ENCODE data around the gene SLC39A9.
"Not testable (repeated sequence)": the region's sequence is repeated elsewhere in the genome, so short reads cannot be mapped to it uniquely, and the experiment has no call there.

Gene SLC39A9

DNA sequence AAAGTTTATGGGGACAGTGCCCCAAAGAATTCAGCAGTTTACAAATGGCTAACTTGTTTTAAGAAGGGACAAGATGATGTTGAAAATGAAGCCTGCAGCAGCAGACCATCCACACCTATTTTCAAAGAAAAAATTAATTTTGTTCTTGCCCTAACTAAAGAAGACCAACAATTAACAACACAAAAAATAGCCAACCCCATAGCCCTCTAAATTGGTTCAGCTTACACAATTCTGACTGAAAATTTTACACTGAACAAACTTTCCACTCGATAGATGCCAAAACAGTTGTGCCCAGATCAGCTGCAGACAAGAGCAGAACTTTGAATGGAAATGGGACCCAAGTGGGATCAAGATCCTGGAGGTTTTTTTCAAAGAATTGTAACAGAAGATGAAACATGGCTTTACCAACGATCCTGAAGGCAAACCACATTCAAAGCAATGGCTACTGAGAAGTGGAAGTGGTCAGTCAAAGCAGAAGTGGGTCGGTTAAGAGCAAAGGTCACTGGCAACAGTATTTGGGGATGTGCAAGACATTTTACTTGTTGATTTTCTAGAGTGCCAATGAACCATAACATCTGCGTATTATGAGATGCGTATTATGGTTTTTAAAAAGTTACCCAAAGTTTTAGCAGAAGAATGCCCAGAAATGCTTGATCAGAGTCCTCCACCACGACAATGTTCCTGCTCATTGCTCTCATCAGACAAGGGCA is 30.0 kb downstream of the SLC39A9 start:
- DNase-seq: no peak

DNA sequence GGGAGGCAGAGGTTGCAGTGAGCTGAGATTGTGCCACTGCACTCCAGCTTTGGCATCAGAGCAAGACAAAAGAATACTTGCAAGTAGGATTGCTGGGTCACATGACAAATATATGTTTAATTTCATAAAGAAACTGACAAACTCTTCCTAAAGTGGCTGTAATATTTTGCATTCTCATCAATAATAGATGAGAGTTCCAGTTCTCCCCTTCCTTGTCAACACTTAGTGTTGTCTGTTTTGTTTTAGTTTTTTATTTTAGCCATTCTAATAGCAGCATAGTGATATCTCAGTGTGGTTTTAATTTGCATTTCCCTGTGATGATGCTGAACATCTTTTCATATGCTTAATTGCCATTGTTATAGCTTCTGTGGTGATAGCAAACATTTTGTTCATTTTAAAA is 31.2 kb downstream of the SLC39A9 start:
- DNase-seq: no peak

DNA sequence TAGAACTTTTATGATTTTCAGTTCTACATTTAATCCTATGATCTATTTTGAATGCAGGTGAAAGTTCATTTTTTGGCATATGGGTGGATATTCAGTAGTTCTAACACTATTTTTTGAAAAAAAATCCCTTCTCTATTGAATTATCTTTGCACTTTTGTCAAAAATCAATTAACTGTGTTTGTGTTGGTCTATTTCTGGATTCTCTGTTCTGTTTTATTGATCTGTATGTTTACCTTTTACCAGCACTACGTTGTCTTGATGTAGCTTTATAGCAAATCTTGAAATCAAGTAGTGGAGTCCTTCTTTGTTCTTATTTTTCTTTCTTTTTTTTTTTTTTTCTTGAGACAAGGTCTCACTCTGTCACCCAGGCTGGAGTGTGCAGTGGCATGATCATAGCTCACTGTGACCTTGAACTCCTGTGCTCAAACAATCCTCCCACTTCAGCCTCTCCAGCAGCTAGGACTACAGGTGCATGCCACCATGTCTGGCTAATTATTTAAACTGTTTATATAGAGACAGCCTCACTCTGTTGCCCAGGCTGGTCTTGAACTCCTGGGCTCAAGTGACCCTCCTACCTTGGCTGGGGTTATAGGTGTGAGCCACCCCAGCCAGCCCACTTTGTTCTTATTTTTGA is 31.9 kb downstream of the SLC39A9 start:
- DNase-seq: no peak

DNA sequence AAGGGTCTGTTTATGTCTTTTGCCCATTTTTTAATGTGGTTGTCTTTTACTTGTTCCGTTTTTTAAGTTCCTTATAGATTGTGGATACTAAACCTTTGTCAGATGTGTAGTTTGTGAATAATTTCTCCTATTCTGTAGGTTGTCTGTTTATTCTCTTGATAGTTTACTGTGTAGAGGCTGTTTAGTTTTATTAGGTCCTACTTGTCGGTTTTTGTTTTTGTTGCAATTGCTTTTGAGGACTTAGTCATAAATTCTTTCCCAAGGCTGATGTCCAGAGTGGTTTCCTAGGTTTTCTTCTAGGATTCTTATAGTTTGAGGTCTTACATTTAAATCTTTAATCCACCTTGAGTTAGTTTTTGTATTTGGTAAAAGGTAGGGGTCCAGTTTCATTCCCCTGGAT is 33.9 kb downstream of the SLC39A9 start:
- DNase-seq: no peak

DNA sequence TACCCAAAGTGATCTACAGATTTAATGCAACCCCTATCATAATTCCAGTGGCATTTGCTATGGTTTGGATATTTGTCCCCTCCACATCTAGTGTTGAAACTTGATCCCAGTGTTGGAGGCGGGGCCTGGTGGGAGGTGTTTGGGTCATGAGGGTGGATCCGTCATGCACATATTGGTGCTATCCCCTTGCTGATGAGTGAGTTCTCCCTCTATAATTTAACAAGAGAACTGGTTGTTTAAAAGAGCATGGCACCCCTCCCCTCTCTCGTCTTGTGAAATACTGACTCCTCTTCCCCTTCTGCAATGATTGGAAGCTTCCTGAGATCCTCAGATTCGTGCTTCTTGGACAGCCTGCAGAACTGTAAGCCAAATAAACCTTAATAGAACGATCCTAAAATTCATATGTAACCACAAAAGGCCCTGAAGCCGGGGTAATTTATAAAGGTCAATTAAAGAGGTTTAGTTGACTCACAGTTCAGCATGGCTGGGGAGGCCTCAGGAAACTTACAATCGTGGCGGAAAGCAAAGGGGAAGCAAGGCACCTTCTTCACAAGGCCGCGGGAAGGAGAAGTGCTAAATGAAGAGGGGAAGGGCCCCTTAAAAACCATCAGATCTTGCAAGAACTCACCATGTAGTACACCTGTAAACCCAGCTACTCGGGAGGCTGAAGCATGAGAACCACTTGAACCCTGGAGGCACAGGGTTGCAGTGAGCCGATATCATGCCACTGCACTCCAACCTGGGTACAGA is 41.2 kb downstream of the SLC39A9 start:
- no peak for DNase-seq

DNA sequence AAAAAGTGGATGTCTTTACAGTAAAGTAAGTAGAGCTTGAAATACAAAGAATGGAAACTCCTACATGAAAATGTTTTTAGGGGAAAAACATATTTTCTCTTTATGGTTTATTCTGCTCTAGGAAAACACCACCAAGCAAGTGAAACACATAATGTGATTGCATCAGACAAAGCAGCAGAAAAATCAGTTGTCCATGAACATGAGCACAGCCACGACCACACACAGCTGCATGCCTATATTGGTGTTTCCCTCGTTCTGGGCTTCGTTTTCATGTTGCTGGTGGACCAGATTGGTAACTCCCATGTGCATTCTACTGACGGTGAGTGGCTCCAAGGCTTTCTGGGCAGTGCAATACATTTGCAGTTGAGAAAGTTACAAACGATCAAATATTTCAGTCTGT is 43.5 kb downstream of the SLC39A9 start:
- no peak for DNase-seq

DNA sequence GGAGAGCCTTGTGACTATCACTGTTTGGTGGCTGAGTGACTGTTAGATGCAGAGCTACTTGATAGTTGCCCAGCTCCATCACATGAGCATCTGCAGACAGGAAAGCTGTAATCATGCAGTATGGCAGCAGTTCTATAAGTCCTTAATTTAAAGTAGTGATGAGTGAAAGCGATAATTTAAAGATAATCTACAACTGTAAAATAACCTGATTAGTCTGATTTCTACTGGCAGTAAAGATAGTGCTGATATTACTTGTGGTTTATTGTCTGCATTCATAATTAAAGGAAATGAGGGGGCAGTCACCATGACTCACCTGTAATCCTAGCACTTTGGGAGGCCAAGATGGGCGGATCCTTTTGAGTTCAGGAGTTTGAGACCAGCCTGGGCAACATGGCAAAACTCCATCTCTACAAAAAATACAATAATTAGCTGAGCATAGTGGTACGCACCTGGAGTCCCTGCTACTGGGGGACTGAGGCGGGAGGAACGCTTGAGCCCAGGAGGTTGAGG is 44.9 kb downstream of the SLC39A9 start:
- DNase-seq: no peak

DNA sequence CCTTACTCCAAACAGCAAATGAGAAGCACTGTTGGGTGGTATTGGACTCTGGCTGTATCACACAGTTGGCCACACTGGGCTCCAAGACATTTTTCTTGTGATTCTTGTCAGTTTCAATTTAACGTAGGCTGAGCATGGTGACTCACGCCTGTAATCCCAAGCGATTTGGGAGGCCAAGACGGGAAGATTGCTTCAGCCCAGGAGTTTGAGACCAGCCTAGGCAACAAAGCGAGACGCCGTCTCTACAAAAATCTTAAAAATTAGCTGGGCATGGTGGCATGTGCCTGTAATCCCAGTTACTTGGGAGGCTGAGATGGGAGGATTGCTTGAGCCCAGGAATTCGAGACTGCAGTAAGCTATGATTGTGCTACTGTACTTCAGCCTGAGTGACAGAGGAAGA is 50.7 kb downstream of the SLC39A9 start:
- DNase-seq: no peak

DNA sequence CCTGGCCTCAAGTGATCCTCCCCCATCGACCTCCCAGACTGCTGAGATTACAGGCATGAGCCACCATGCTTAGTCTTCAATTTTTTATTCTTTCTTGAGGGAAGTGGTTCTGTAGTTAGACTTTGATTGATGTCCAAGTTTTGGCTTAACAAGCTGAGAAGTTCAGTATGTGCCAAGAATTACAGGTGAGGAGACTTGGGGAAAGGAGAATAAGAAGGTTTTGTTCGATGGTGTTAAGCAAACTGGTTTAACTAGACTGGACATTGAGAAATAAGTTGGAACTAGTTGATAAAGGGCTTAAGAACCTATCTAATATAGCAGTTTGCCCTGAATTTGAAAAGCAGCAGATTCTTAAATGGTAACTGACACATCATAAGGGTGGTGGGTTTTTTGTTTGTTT is 53.4 kb downstream of the SLC39A9 start:
- no peak for DNase-seq

DNA sequence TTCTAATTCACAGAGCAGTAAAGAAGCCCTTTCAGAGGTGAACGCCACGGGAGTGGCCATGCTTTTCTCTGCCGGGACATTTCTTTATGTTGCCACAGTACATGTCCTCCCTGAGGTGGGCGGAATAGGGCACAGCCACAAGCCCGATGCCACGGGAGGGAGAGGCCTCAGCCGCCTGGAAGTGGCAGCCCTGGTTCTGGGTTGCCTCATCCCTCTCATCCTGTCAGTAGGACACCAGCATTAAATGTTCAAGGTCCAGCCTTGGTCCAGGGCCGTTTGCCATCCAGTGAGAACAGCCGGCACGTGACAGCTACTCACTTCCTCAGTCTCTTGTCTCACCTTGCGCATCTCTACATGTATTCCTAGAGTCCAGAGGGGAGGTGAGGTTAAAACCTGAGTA is 59.9 kb downstream of the SLC39A9 start:
- no peak for DNase-seq

DNA sequence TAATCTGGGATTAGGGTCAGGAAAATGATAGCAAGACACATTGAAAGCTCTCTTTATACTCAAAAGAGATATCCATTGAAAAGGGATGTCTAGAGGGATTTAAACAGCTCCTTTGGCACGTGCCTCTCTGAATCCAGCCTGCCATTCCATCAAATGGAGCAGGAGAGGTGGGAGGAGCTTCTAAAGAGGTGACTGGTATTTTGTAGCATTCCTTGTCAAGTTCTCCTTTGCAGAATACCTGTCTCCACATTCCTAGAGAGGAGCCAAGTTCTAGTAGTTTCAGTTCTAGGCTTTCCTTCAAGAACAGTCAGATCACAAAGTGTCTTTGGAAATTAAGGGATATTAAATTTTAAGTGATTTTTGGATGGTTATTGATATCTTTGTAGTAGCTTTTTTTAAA is 60.6 kb downstream of the SLC39A9 start:
- DNase-seq: no peak

DNA sequence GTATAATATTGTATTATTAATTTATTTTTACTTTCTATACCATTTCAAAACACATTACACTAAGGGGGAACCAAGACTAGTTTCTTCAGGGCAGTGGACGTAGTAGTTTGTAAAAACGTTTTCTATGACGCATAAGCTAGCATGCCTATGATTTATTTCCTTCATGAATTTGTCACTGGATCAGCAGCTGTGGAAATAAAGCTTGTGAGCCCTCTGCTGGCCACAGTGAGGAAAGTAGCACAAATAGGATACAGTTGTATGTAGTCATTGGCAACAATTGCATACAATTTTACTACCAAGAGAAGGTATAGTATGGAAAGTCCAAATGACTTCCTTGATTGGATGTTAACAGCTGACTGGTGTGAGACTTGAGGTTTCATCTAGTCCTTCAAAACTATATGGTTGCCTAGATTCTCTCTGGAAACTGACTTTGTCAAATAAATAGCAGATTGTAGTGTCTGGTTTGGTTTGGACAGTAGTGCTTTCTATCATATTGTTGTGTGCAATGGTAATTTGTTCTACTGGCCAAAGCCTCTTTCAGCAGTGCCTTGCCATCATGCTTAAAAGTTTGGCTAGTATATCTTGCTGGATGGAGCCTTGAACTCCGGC is 61.7 kb downstream of the SLC39A9 start:
- DNase-seq: peak; percentile 57

DNA sequence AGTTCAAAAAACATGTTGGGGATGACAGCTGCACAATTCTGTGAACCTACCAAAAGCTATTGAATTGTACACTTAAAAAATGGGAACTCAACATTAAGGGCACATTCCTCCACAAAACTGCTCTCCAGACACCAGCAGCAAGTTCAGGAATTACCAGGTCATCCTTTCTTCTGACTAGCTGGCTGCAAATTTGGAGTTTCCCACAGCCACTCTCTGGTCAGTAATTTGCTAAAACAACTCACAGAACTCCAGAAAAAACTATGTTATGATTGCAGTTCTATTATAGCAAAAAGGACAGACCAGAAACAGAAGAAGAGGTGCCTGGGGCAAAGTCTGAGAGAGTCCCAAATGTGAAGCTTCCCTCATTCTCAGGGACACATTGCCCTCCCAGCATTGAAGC is 65.9 kb downstream of the SLC39A9 start:
- no peak for DNase-seq

DNA sequence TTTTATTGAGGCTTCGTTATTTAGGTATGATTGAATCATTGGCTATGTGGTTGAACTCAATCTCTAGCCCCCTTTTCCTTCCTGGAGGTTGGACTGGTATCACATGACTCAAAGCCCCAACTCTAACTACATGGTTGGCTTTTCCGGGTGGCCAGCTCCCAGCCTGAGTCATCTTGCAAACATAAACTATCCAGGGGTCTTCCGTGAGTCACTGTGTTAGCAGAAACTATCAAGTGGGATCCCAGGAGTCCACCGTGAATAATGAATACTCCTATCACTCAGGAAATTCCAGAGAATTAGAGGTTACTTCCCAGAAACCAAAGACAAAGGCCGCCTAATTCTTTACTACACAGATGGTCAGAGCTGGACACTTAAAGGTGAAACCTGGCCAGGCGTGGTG is 66.3 kb downstream of the SLC39A9 start:
- no peak for DNase-seq

DNA sequence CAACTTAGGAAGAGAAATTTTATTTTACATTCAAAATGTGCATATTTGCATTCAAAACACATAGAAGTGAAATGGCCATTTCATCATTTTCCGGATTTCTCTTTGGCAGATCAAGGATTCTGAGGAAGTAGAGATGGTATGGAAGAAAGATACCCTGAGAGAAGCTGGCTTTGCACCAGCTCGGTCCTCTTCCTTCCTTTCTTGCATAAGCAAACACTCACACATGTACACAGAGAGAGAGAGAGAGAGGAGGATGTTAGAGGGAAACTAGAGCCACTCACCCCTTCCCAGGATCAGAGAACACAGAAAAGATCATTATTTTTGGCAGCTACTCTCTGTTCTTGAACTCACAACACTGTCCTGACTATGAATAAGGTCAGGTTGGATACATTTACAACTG is 70.5 kb downstream of the SLC39A9 start:
- no peak for DNase-seq

DNA sequence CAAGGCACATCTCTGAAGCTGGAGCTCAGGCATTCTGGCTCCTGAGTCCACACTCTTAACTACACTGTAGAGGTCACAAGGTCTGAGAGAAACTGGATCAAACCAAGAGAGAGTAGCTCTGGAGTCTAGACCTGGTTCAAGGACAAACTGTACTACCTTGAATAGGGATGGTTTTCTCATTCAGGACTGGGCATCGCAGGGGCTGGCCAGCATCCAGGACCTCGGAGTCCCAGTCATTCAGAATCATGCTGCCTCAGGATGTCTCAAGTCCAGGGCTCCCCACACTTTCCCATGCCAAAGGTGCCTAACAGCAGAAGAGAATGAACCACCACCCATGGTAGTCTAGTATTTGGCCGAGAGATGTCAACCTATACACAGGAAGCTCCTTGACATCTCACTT is 72.9 kb downstream of the SLC39A9 start:
- DNase-seq: no peak

DNA sequence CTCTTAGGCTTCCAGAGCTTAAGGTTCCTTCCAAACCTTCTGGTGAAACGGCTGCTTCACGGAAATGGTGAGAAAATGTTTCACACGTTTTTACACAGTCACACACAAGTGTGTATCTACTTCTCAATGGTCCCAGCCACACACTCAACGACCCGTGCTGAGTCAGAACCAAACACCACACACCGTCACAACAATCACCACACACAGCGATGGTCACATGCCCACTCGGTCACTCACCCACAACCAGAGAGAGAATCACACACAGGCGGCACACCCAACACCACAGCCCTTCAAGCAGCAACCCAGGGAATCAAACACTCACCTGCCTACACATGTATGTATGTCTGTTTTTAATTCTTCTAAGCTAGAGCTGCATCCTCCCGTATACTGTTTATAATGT is 73.4 kb downstream of the SLC39A9 start:
- no peak for DNase-seq

DNA sequence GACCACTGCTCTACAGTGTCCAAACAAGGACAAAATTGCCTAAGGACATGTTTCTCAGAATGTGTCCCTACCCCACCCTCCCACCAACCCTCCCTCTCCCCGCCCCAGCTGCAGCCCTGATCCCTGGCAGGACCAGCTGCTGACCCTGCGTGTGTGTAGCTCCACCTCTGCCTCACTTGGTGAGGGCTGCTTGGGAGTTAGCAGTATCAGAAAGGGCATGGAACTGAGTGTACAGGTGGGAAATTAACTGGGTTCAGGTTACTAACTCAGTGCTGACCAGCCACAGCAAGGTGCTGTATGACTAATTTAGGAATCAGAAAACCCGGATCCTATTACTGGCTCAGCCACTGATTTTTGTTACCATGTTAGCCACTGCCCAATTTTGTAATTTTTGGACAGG is 74.8 kb downstream of the SLC39A9 start:
- DNase-seq: no peak

DNA sequence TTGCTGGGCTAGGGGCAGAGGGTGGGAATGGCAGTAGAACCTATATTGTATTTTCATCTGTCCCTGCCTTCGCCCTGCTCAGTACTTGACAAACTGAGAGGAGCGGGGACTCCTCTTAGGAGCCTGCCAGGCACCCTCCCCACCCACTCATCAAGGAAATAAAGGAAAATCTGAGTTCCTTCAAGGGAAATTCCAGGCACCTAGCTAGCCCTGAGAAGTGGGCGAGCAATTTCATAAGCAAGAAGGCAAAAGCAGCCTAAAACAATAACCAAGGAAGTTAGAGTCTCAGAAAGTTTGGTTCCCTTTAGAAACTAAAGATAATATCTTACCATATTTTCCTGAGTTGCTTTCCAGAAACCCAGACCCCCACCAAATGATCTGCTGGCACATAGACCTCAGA is 75.5 kb downstream of the SLC39A9 start:
- no peak for DNase-seq

DNA sequence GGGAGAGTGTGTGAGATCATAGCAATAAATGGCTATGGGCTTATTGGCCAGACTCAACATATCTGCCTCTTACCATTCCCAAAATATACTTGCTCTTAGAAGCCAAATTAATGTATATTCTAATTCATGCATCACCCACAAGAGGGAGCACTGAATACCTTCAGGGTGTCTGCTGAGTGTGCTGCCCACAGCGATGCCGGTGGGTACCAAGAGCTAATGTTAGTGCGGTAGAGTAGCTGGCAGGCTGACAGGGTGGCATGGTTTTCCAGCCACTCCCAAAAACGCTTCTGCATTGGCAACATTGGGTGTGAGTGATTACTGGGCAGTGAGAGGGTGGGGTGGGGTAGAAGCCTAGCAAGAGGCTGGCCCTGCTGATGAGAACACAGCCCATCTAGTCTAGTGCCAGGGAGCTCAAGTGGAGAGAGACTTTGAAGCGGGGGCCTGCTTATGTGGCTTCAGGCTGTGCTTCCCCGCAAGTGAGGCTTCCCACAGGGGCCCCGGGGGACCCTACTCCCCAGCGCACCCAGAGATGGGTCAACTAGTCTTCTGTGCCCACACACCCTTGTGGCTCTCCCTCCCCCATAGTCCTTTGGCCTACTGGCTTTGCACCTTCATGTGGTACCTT is 76.8 kb downstream of the SLC39A9 start:
- DNase-seq: no peak

DNA sequence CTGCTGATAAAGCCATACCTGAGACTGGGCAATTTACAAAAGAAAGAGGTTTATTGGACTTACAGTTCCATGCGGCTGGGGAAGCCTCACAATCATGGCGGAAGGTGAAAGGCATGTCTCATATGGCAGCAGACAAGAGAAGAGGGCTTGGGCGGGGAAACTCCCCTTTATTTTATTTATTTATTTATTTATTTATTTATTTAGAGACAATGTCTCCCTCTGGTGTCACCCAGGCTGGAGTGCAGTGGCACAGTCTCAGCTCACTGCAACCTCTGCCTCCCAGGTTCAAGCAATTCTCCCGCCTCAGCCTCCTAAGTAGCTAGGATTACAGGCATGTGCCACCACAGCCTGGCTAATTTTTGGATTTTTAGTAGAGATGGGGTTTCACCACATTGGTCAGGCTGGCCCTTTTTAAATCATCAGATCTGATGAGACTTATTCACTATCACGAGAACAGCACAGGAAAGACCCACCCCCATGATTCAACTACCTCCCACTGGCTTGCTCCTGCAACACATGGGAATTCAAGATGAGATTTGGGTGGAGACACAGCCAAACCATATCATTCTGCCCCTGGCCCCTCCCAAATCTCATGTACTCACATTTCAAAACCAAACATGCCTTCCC is 78.4 kb downstream of the SLC39A9 start:
- DNase-seq: not testable (repeated sequence)

DNA sequence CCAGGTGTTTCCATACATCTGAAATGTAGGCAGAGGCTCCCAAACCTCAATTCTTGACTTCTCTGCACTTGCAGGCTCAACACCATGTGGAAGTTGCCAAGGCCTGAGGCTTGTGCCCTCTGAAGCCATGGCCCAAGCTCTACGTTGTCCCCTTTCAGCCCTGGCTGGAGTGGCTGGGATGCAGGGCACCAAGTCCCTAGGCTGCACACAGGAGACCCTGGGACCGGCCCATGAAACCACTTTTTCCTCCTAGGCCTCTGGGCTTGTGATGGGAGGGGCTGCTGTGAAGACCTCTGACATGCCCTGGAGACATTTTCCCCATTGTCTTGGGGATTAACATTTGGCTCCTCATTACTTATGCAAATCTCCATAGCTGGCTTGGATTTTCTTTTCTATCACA is 79.6 kb downstream of the SLC39A9 start:
- DNase-seq: not testable (repeated sequence)

DNA sequence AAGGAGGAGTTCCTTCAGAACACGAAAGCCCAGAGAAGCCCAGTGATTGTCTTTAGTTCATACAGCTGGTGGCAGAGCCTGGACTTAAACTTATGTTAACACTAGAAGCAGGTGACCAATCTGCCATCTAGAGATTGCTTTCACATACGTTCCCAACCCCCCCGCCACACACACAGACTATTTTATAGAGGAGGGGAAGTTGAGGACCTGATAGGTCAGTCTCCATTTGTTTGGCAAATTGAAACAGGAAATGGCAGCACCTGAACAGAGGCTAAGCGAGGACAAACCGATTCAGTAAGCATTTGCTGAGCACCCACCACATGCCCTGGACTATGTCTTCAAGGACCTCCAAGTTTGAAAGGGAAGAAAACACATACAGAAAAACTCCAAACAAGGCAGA is 81.2 kb downstream of the SLC39A9 start:
- DNase-seq: no peak
